BE2C (cell line): Measurements from ENCODE around the gene UGGT2.
"Not testable (repeated sequence)": the region's sequence is repeated elsewhere in the genome, so short reads cannot be mapped to it uniquely, and the experiment has no call there.

ENCODE experiments used
- DNase-seq: peaks from one replicate; pipeline ENCODE4 v3.0.0-alpha.2; 2020
- H3K27me3 ChIP-seq: fragments of 250-450 bp; sonication (Bioruptor Pico); 2 replicates; pipeline ENCODE4 v1.5.1; 2020; ENCODE audit warnings: mild to moderate bottlenecking
- H3K36me3 ChIP-seq: fragments of 250-450 bp; sonication (Bioruptor Pico); 2 replicates; pipeline ENCODE4 v1.5.1; 2020; ENCODE audit warnings: mild to moderate bottlenecking
- H3K4me1 ChIP-seq: fragments of 250-450 bp; sonication (Bioruptor Pico); 2 replicates; pipeline ENCODE4 v1.5.1; 2020
- H3K4me3 ChIP-seq: 2 replicates; pipeline ENCODE4 v1.5.1; 2011; ENCODE audit warnings: low read depth, low read length
- H3K9me3 ChIP-seq: fragments of 250-450 bp; sonication (Bioruptor Pico); 2 replicates; pipeline ENCODE4 v1.5.1; 2020
- CTCF ChIP-seq: IDR thresholded peaks from 2 replicates; pipeline ENCODE4 v1.5.1; 2012; ENCODE audit warnings: mild to moderate bottlenecking, low read depth, low read length

UGGT2 gene

GRCh38 chr13:95861296-95861695 lies 191.9 kb downstream of the UGGT2 start:
- Histone ChIP-seq H3K9me3 (no peaks in the 10 kb centered on the region), H3K4me3 (no peak overlapping the region), H3K36me3 (no peaks in the 10 kb centered on the region; the same call in 1 of the 2 replicates), H3K27me3 (no peaks in the 10 kb centered on the region), H3K4me1 (peaks cover 9% of the 10 kb centered on the region; the same call in 1 of the 2 replicates)
- DNase-seq = no peak
- TF ChIP-seq CTCF = no peak

GRCh38 chr13:95858286-95859075 lies 194.7 kb downstream of the UGGT2 start:
- no peaks in the 10 kb centered on the region; the same call in 1 of the 2 replicates for H3K36me3 ChIP-seq
- H3K4me1 ChIP-seq = peaks cover 9% of the 10 kb centered on the region; the same call in 1 of the 2 replicates
- TF ChIP-seq CTCF = no peak
- DNase-seq = no peak
- H3K9me3 ChIP-seq = no peaks in the 10 kb centered on the region
- no peak overlapping the region for H3K4me3 ChIP-seq
- H3K27me3 ChIP-seq = no peaks in the 10 kb centered on the region

- not testable (repeated sequence) for H3K36me3 ChIP-seq
Observed at GRCh38 chr13:95845656-95846055, 207.5 kb downstream of the UGGT2 start.

GRCh38 chr13:95842898-95843297 lies 210.3 kb downstream of the UGGT2 start:
- no peak for TF ChIP-seq CTCF
- no peak for DNase-seq
- H3K36me3 ChIP-seq = no peaks in the 10 kb centered on the region
- no peaks in the 10 kb centered on the region for H3K27me3 ChIP-seq
- no peaks in the 10 kb centered on the region; the same call in 1 of the 2 replicates for H3K9me3 ChIP-seq
- H3K4me1 ChIP-seq = no peaks in the 10 kb centered on the region
- H3K4me3 ChIP-seq = no peak overlapping the region

More at GRCh38 chr13:95845656-95846055, 207.5 kb downstream of the UGGT2 start:
- H3K9me3 ChIP-seq, DNase-seq, H3K27me3 ChIP-seq, H3K4me3 ChIP-seq, H3K4me1 ChIP-seq: not testable (repeated sequence)

GRCh38 chr13:95841894-95842293 lies 211.3 kb downstream of the UGGT2 start:
- Histone ChIP-seq H3K4me3 (no peak overlapping the region), H3K9me3 (no peaks in the 10 kb centered on the region; the same call in 1 of the 2 replicates), H3K36me3 (no peaks in the 10 kb centered on the region), H3K27me3 (no peaks in the 10 kb centered on the region), H3K4me1 (no peaks in the 10 kb centered on the region)
- DNase-seq = no peak
- no peak for TF ChIP-seq CTCF

- peak; percentile 94 for TF ChIP-seq CTCF
- H3K9me3 ChIP-seq = no peaks in the 10 kb centered on the region; the same call in 1 of the 2 replicates
- peaks cover 5% of the 10 kb centered on the region for H3K4me1 ChIP-seq
- H3K27me3 ChIP-seq = no peaks in the 10 kb centered on the region
- H3K4me3 ChIP-seq = no peak overlapping the region
- H3K36me3 ChIP-seq = no peaks in the 10 kb centered on the region; the same call in 1 of the 2 replicates
- DNase-seq = peak; percentile 71
Observed at GRCh38 chr13:95834134-95834765, 219.0 kb downstream of the UGGT2 start.
